Stimulated activated CD8-positive, alpha-beta memory T cell treated with anti-CD3 and anti-CD28 coated beads, Interleukin-12 subunit alpha, Interleukin-12 subunit beta, amount 100 ng/mL, for 4 hours (primary cell): ENCODE data around the gene GALNT2.

ENCODE experiments used
- DNase-seq: peaks from one replicate; pipeline ENCODE4 v3.0.0-alpha.2; 2020; ENCODE audit warnings: low read depth

Gene GALNT2

DNA sequence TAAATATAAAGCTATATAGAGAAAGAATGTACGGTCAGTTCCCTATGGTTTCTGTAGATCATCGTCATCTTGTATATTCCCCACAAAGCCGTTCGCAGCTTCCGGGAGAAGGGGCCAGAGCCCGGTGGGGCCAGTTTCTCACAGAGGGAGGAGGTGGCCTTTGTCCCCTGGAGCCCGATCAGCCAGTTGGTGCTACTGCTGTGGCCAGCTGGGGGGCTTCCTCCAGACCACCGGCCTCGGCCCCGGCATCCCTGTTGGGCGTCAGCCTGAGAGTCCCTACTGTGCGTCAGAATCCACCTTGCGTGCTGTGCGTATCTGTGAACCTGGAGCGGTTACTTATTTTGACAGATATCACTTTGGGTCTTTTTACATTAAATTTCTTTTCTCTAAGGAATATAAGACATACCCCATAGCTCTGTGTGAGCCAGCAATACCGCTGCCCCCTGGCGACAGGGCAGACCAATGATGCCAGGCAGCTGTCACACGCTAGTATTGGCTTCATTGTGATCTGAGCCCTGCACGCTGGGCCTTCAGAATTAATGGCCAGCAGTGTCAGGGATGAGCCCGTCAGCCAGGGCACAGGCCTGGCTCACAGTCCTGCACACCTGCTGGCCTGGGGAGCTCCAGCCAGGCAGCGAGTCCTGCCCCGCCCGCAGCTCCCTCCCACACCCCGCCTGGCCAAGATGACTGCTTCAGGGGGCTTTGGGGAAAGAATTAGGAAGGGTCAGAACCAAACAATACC, 213.2 kb downstream of the GALNT2 start:
- DNase-seq = no peak

DNA sequence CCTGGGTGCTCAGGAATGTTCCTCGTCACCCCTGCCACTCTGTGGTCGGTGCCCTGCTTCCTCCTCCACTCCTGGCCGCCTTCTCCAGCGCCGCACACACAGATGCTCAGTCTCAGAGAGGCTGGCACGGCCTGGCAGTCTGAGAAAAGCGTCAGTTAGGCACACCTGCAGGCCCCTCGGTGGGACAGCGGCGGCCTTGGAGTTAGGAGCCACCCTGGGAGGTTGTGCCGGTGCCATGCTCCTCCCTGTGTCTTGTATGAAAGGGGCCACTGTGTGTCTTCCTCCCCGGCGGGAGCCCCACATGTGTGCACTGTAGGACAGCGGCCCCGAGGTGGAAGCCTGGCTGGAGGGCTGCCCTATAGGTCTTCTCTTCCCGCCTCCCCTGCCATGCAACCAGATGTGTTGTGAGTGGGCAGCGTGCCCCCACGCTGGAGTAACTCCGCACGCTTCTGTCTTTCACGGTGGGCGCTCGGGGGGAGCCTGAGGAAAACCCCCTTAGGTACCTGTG, 213.9 kb downstream of the GALNT2 start:
- DNase-seq = no peak

DNA sequence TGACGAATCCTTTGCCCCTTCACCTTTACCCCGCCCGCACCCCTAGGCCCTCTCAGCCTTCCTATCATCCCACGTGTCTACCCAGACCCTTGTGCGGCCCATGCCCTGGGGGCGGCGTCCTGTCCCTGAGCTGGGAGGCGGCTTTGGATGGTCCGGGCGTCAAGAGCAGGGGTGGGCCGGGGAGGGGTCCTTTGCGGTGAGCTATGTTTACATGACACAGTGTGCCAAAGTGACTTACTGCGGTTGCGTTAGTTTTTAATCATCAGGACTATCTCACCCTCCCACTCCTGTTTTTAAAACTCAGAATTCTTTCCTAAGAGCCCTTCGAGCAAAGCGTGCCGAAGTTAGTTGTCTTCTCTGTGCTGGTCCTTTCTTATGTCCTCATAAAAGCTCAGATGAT, 214.5 kb downstream of the GALNT2 start:
- DNase-seq = no peak

DNA sequence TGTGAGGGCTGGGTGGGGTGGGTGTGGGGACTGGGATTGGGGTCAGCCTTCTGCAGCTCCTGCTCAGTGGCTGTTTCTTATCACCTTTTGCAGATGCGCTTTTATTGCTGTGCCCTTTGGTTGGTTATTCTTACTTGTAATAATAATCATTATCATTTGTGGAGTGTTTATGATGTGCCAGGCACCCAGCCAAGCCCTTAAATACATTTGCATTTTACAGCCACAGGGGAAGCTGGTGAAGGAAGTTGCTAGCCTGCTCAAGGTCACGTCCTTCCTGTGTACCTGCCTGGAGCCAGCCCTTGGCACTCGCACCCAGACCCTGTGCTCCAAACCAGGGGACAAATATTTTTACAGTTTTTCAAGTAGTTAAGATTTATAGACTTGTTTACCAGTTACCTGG, 215.1 kb downstream of the GALNT2 start:
- DNase-seq = no peak

DNA sequence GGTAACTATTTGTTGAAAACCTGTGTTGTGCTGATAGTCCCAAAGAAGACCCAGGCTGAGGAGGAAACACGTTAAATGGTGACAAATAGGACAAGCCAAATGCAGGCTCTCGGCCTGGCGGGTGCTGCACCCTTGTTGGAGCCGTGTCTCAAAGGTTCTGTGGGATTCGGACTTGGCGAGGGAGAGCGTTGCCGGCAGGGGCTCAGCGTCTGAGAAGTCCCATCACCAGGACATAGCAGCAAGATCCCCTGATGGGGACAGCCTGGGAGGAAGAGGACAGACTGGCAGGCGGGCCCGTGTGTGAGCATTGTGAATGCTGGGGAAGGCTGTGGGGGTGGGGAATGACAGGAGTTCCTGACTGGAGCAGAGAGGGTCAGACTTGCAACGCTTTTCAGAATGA, 216.6 kb downstream of the GALNT2 start:
- no peak for DNase-seq

DNA sequence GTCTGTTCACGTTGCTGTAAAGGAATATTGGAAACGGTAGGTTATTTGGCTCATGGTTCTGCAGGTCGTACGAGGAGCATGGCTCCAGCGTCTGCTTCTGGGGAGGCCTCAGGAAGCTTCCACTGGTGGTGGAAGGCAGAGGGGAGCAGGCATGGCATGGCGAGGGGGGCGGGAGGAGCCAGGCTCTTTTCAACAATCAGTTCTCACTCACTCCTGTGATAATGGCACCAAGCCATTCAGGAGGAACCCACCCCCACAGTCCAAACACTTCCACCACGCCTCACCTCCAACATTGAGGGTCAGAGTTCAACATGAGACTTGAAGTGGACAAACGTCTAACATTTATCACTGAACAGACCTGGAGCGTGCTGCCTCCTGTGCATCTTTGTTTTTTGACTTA, 217.9 kb downstream of the GALNT2 start:
- DNase-seq = no peak

DNA sequence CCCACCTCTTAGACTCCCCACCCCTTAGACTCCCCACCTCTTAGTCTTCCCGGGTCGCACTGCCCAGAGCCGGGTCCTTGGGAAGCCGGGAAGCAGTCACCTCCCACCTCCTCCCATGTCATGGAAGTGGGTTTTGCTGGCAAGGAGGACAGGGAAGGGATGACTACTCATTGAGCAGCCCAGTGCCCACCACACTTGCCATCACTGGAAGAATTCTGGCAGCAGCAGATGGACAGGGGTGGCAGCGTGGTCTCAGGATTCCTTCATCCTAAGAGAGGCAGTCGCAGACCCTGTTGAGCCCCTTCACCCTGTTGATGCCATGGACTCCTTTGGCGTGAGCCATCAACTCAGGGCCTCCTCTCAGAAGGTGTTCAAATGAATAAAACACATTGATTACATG, 218.3 kb downstream of the GALNT2 start:
- no peak for DNase-seq

DNA sequence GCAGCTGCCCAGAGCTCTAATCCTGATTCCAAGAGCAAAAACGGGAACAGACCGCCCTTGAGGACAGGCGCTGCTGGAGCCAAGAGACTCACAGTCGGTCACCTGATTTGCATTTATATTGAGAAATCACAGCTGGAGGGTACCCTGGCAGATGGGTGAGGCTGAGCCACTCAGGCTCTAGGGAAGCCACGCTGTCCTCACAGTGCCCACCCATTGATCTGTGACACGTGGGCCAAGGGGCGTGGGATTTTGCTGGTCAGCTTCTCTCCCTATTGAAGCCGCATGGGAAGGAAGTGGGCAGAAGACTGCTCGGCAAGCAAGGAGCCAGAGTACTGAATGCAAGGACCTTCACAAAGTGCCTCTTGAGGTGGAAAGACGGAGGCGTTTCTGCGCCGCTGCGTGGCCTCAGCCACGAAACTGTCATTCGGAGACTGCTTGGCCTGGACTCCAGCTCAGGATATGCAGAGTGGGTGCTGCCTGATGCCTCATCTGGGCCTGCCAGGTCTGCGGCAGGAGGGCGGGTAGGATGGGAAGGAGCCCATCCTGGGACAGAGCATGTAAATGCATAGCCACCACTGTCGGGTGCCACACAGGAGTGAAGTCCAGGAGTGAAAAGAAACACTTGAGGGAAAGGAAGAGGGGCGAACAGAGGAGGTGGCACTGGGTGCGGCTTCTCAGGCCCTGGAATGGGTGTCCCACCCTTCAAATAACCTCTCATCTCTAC, 219.3 kb downstream of the GALNT2 start:
- DNase-seq = no peak

DNA sequence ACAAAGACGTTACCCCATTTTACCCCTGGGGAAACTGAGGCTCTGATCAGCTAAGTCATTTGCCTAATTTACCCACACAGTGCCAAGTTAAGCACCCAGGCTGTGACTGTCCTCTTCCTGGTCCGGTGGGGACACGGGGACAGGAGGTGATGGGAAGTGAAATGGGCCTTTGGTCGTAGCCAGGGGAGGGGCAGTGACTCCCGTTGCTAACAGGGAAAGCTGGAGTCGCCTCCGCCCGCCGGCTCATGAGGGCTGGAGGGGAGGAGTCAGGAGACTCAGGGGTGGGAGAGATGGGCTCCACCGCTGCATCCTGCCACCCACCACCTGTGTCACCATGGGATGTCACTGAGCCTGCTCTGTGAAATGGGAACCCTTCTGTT, 219.8 kb downstream of the GALNT2 start:
- no peak for DNase-seq

DNA sequence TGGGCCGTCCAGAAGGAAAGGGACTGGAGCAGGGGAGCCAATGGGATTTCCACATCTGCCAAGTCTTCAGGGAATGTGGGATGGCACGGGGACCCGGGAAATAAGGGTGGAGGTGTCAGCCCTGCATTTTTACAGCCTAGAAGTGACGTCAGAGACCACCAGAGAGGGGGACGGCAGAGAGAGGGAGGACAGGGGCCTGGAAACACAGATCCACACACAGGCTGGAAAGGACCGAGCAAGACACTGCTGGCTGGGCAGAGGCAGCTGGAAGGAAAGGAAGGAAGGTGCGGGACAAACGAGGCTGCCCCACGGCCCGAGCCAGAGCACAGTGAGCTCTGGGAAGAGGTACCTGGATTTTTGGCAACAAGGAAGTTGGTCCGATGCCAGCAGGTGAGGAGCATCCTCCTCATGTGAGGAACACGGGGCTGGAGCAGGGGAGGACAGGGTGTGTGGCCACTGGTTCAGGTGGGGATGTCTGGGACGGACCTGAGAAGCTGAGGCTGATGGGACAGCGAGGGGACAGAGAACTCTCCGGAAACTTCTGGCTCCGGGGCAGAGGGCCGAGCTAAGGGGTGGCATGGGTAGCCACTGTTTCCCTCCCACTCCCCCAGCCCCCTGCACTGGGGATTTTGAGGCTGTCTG, 220.8 kb downstream of the GALNT2 start:
- no peak for DNase-seq

DNA sequence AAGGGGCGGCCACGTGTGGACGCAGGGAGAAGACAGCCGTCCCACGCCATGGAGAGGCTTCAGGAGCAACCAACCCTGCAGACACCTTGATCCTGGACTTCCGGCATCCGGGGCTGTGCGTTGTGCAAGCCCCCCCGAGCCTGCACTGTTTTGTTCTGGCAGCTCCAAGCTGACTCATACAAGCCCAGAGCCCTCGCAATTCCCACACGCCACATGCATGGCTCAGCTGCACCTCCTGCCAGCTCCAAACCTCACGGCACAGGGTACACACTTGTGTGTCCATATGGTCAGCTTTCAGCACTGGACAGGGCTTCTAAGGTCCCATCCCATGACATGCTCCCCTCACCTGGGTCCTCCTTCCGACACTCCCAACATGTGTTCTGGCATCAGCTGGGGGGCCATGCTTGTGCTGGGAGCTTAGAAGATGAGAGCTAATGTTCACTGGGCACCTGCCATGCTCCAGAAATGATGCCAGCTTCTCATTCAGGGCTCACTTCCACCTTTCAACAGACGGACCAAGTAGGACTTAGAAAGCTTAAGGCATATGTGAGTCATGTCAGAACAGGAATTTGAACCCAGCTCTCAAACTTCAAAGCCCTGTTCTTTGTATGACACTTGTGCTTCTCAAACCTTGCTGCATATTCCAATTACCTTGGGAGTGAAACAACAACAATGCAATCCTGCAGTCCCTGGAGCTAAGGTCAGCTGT, 221.8 kb downstream of the GALNT2 start:
- DNase-seq = no peak

DNA sequence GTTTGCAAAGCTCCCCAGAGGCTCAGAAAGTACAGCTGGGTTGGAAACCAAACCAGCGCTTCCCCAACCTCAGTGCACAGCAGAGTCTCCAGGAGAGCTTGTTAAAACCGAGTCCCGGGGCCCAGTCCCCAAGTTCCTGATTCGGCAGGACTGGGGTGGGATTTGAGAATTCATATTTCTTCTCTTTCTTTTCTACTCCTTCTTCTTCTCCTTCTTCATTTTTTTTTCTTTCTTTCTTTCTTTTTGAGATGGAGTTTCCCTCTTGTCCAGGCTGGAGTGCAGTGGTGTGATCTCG, 222.3 kb downstream of the GALNT2 start:
- DNase-seq = no peak

DNA sequence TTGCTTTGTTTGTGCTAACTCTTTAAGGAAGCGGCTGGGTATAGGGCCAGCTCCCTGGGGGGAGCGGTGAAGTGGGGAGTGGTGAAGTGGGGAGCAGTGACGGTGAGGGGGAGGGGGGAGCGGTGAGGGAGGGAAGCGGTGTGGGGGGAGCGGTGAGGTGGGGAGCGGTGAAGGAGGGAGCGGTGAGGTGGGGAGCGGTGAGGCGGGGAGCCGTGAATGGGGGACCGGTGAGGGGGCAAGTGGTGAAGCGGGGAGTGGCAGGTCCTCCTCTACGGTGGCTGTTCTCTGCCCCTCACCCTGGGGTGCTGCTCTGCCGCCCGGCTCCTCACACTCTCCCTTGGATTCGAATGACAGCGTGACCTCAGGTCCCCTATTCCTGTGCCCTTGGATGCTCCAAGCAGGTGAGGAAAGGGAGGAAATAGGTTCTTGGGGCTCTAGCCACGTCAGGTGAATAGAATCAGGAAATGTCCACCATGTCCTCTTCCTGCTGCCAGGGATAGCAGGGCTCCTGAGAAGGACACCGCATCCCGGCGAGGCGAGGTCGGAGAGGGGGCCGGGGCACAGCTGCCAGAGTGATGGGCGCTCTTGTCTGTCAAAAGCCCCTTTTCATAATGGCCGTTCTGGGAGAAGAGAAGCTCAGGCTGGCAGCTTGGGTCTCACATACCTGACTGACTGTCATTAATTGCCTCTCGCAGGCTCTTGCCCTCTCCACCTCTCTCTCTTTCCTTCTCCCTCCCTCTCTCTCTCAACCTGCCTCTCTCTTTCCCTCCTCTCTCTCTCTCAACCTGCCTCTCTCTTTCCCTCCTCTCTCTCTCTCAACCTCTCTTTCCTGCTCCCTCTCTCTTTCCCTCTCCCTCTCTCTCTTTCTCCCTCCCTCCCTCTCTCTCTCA, 224.9 kb downstream of the GALNT2 start:
- no peak for DNase-seq

DNA sequence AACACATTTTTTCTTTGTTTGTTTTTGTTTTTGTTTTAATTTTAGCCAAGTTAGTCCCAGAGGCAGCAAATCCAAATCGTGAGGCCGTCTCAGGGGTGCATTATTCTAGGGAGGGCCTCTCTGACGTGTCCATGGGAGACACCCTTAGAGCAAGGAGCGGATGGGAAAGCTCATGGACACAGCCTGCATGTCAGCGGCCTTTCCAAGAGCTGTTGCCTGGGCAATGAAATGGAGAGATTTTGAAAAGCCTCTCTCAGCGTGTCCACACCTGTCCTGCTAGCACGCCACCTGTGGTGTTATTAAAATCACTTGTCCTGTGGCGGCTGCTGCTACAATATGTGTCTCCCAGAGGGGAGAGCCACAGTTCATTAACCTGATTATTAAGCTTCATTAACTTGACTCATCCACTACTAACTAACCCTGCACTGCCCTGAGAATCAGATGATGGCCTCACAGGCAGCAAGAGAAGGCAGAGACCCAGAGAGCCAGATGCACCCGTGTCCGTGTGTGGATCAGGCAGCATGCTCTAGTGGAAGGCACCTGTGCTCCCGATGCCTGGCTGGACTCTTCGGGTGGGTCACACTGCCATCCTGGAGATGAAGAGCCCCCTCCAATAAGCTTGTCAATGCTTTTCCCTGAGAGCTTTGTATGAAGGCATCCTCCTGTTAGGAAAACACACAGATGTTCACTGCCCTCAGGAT, 225.8 kb downstream of the GALNT2 start:
- no peak for DNase-seq

DNA sequence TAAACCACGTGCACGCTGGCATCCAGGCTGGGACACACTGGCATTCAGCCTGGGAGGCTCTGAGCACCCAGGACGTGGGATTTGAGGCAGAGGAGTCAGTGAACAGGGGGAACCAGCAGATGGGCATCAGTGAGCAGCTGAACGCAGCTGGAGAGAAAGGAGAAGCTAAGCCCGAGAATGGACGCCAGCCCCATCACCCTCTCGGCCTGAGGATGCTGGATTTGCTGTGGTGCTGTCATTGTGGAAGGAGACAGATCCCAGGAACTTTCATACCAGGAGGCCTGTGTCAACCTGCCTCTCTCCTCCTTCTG, 226.3 kb downstream of the GALNT2 start:
- DNase-seq = no peak

DNA sequence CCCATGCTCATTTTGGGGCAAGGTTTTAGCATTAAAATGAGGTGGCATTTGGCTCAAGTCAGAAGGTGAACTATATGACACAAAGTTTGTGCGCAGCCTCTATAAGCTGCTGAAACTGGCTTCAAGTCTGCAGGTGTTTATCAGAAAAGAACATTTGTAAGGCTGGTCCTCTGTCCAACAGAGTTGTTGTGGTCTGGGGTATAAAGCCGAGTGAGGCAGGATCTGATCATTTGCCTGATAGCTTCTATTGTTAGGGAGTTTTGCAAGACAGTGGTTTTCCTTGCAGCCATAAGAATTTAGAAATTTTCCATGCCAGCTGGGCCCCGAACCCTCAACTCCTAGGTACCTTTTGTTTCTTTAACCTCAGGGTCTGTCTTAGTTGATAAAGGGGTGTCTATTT, 228.3 kb downstream of the GALNT2 start:
- no peak for DNase-seq

DNA sequence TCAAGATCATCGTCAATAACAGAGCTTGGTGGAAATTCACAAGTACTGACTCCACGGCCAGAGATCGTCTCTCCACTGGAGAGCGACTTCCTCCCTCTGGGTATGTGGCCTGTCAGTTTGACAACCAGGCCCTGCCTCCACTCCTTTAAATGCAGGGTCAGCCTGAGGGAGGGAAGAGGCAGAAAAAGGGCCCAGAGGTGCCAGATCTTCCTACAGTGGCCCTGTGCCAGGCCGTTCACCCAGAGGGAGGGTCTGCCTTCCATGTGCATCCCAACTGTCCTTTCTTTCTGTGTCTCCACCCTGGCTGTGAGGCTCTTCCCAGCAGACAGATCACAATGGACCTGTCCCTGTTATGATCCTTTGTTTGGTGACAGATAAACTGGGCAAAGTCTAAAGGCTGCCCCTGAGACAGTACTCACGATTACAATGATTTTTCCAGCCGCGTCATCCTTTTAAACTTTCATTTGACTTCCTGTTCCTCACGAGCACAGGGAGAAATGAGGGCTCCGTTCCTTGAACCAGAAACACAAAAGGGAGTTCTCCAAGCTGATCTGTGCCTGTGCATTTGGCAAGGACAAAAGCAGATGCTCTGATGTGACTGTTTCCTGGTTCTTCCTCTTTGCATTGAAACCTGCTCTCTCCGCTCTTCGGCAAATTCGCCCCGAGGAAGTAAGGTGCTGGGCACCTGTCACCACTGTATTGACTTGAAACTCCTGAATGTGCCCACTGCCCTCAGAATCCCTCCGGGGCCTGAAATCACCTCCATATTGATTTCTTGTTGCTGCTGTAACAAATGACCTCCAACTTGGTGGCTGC, 232.4 kb downstream of the GALNT2 start:
- no peak for DNase-seq

DNA sequence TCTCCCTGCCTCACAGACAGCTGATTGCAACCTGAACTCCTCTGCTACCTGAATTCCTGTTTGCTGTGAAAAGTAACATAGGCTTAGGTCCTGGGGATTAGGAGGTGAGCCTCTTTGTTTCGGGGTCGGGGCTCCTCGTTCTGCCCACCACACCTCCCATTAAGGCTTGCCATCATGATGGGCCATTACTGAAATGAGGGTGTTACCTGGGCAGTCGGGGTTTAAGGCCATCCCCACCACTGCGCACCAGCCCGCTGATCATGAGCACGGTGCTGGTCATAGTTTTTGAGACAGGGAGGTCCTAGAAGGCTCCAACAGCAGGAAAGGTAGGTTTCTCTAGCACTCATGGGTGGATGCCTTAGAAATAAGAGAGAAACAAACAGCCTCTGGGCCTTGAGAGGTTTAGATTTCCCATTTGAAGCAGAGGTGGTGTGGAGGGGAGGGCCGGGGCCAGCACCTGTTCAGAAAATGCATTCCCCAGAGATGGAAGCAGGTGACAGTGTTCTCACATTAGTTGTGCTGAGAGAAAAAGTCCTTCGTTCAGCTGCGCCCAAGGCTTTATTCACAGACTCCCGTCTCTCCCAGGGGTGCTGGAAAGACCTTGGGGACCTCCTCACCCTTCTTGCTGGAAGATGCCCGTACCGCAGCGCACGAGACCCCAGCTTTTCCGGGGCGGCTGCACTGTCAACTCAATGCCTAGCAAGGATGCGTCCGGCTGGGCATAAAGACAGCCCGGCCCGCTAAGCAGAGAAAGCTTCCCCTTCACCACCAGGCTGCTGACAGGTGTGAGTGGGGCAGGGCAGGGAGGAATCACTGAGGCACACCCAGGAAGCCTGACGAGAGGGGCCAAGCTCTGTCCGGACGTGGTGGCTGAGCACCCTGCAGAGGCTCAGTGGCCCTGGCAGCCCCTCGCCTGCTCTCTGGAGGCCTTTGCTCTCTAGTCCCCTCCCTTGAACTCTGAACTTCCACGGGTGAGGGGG, 233.6 kb downstream of the GALNT2 start:
- DNase-seq = no peak

DNA sequence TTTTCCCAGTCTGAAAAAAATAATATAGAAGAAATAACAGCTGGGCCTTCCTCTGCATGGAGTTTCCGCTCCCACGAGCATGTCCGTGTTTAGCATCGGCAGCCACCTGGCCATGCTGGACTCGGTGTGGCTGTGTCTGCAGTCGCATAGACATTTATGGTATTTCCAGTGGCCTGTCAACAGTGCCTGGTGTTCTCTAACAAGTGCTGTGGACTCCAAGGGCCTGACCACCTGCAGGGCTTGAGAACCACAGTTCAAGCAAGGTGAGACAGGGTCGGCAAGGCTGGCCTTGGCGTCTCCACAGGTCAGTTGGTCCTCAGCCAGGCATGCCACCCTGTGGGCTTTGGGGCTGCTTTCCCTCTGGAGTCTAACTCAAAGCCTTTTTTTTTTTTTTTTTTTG, 234.3 kb downstream of the GALNT2 start:
- DNase-seq = no peak
